Activated CD4-positive, alpha-beta T cell treated with anti-CD3 and anti-CD28 coated beads, Interleukin-2, amount 10 ng/mL, durations not matched to agents 24 days and 14 days (primary cell): ENCODE data around the gene ENHO. TPM values are rescaled to one million over a fixed set of nuclear protein-coding genes. Genes with fewer than 3 reads are reported as not detected.

Experiments used
- DNase-seq: peaks from one replicate; pipeline ENCODE4 v3.0.0; 2022
- H3K27ac Mint-ChIP-seq: one replicate; pipeline ENCODE4 v1.8.0; 2022; ENCODE audit warnings: mild to moderate bottlenecking, mixed read lengths
- H3K27me3 Mint-ChIP-seq: one replicate; pipeline ENCODE4 v1.8.0; 2022; ENCODE audit warnings: mixed read lengths
- H3K36me3 Mint-ChIP-seq: one replicate; pipeline ENCODE4 v1.8.0; 2022; ENCODE audit warnings: low read depth, mild to moderate bottlenecking, mixed read lengths
- H3K4me1 Mint-ChIP-seq: one replicate; pipeline ENCODE4 v1.8.0; 2021; ENCODE audit warnings: mixed read lengths
- H3K4me3 Mint-ChIP-seq: one replicate; pipeline ENCODE4 v1.8.0; 2022; ENCODE audit warnings: mild to moderate bottlenecking, moderate library complexity, mixed read lengths
- H3K9me3 Mint-ChIP-seq: one replicate; pipeline ENCODE4 v1.8.0; 2021; ENCODE audit warnings: mixed read lengths
- intact Hi-C: fragments of 100-400 bp; cut with micrococcal nuclease; formaldehyde crosslinking; loops from one replicate; pipeline ENCODE4 v1.15.1; 2023
- total RNA-seq: library from RNA; stranded (reverse); gene quantifications from 2 replicates; pipeline ENCODE4 v1.2.3, GENCODE V29; 2022

The ENHO gene
- total RNA-seq, result not detected in 2 replicates

GRCh38 chr9:34522971-34523797, at the start of gene ENHO:
Gene ENHO (minus strand): TSS chr9:34522990. CDS start chr9:34521695, 1,295 bp downstream.
- intact Hi-C loops, result loop anchor here (1.0 kb wide), 2 partner anchors 65 to 114 kb away; partner anchors contain the start of genes DNAI1, FAM219A and SIGMAR1
- DNase-seq, result peak; percentile 98
- H3K27ac Mint-ChIP-seq, result peak within 1 kb of the TSS; percentile 0
- H3K4me1 Mint-ChIP-seq, result peaks cover 11% of the 10 kb centered on the region
- no peaks in the 10 kb centered on the region for H3K9me3 Mint-ChIP-seq
- H3K36me3 Mint-ChIP-seq, result no peaks in the 10 kb centered on the region
- peaks cover 46% of the 10 kb centered on the region for H3K27me3 Mint-ChIP-seq
- H3K4me3 Mint-ChIP-seq, result peak within 1 kb of the TSS; percentile 66

GRCh38 chr9:34572092-34572491, 49.3 kb upstream of the ENHO start:
- no peaks in the 10 kb centered on the region for H3K36me3 Mint-ChIP-seq
- H3K9me3 Mint-ChIP-seq, result no peaks in the 10 kb centered on the region
- H3K27me3 Mint-ChIP-seq, result peaks cover 22% of the 10 kb centered on the region
- intact Hi-C loops, result no loop called here
- H3K4me3 Mint-ChIP-seq, result no peak overlapping the region
- no peak for DNase-seq
- no peaks in the 10 kb centered on the region for H3K4me1 Mint-ChIP-seq
- H3K27ac Mint-ChIP-seq, result no peak overlapping the region

- H3K9me3 Mint-ChIP-seq, result no peaks in the 10 kb centered on the region
- peaks cover 18% of the 10 kb centered on the region for H3K27me3 Mint-ChIP-seq
- no peak overlapping the region for H3K27ac Mint-ChIP-seq
- no peak for DNase-seq
- H3K4me1 Mint-ChIP-seq, result no peaks in the 10 kb centered on the region
- no peaks in the 10 kb centered on the region for H3K36me3 Mint-ChIP-seq
- H3K4me3 Mint-ChIP-seq, result no peak overlapping the region
- intact Hi-C loops, result no loop called here
Measured at GRCh38 chr9:34571481-34571810, 48.7 kb upstream of the ENHO start.

GRCh38 chr9:34570809-34571480, 48.2 kb upstream of the ENHO start:
- H3K36me3 Mint-ChIP-seq, result no peaks in the 10 kb centered on the region
- no peaks in the 10 kb centered on the region for H3K4me1 Mint-ChIP-seq
- peaks cover 13% of the 10 kb centered on the region for H3K27me3 Mint-ChIP-seq
- H3K27ac Mint-ChIP-seq, result no peak overlapping the region
- intact Hi-C loops, result no loop called here
- H3K4me3 Mint-ChIP-seq, result no peak overlapping the region
- no peak for DNase-seq
- H3K9me3 Mint-ChIP-seq, result no peaks in the 10 kb centered on the region

- H3K9me3 Mint-ChIP-seq, result no peaks in the 10 kb centered on the region
- no peaks in the 10 kb centered on the region for H3K36me3 Mint-ChIP-seq
- H3K27ac Mint-ChIP-seq, result no peak overlapping the region
- peaks cover 10% of the 10 kb centered on the region for H3K27me3 Mint-ChIP-seq
- DNase-seq, result no peak
- H3K4me1 Mint-ChIP-seq, result no peaks in the 10 kb centered on the region
- intact Hi-C loops, result no loop called here
- no peak overlapping the region for H3K4me3 Mint-ChIP-seq
Measured at GRCh38 chr9:34570376-34570775, 47.6 kb upstream of the ENHO start.

GRCh38 chr9:34568774-34569173, 46.0 kb upstream of the ENHO start:
- Mint-ChIP-seq H3K4me1 (no peaks in the 10 kb centered on the region), H3K27ac (no peak overlapping the region), H3K4me3 (no peak overlapping the region), H3K9me3 (no peaks in the 10 kb centered on the region), H3K36me3 (no peaks in the 10 kb centered on the region), H3K27me3 (peaks cover 6% of the 10 kb centered on the region)
- intact Hi-C loops, result no loop called here
- DNase-seq, result no peak

- H3K27ac Mint-ChIP-seq, result no peak overlapping the region
- DNase-seq, result no peak
- intact Hi-C loops, result no loop called here
- H3K9me3 Mint-ChIP-seq, result no peaks in the 10 kb centered on the region
- H3K36me3 Mint-ChIP-seq, result no peaks in the 10 kb centered on the region
- H3K4me1 Mint-ChIP-seq, result no peaks in the 10 kb centered on the region
- no peak overlapping the region for H3K4me3 Mint-ChIP-seq
- peaks cover 6% of the 10 kb centered on the region for H3K27me3 Mint-ChIP-seq
Measured at GRCh38 chr9:34568133-34568532, 45.3 kb upstream of the ENHO start.

GRCh38 chr9:34566972-34567371, 44.2 kb upstream of the ENHO start:
- H3K27ac Mint-ChIP-seq, result no peak overlapping the region
- H3K9me3 Mint-ChIP-seq, result no peaks in the 10 kb centered on the region
- DNase-seq, result no peak
- no peaks in the 10 kb centered on the region for H3K4me1 Mint-ChIP-seq
- peaks cover 9% of the 10 kb centered on the region for H3K27me3 Mint-ChIP-seq
- H3K4me3 Mint-ChIP-seq, result no peak overlapping the region
- intact Hi-C loops, result no loop called here
- no peaks in the 10 kb centered on the region for H3K36me3 Mint-ChIP-seq

GRCh38 chr9:34566322-34566721, 43.5 kb upstream of the ENHO start:
- no peak for DNase-seq
- H3K4me3 Mint-ChIP-seq, result no peak overlapping the region

GRCh38 chr9:34565856-34566255, 43.1 kb upstream of the ENHO start:
- no peak overlapping the region for H3K4me3 Mint-ChIP-seq
- no peaks in the 10 kb centered on the region for H3K4me1 Mint-ChIP-seq
- intact Hi-C loops, result no loop called here
- DNase-seq, result no peak
- no peaks in the 10 kb centered on the region for H3K9me3 Mint-ChIP-seq
- no peak overlapping the region for H3K27ac Mint-ChIP-seq
- H3K36me3 Mint-ChIP-seq, result no peaks in the 10 kb centered on the region
- peaks cover 11% of the 10 kb centered on the region for H3K27me3 Mint-ChIP-seq

More at GRCh38 chr9:34566322-34566721, 43.5 kb upstream of the ENHO start:
- Mint-ChIP-seq H3K27me3 (peaks cover 9% of the 10 kb centered on the region), H3K27ac (no peak overlapping the region), H3K4me1 (no peaks in the 10 kb centered on the region), H3K36me3 (no peaks in the 10 kb centered on the region), H3K9me3 (no peaks in the 10 kb centered on the region)
- intact Hi-C loops, result no loop called here

- Mint-ChIP-seq H3K27ac (no peak overlapping the region), H3K4me1 (peaks cover 3% of the 10 kb centered on the region), H3K36me3 (no peaks in the 10 kb centered on the region), H3K9me3 (no peaks in the 10 kb centered on the region), H3K4me3 (no peak overlapping the region), H3K27me3 (peaks cover 14% of the 10 kb centered on the region)
- no peak for DNase-seq
- intact Hi-C loops, result no loop called here
Measured at GRCh38 chr9:34564617-34565016, 41.8 kb upstream of the ENHO start.

- Mint-ChIP-seq H3K27me3 (peaks cover 14% of the 10 kb centered on the region), H3K4me1 (peaks cover 3% of the 10 kb centered on the region), H3K36me3 (no peaks in the 10 kb centered on the region), H3K27ac (no peak overlapping the region), H3K4me3 (no peak overlapping the region), H3K9me3 (no peaks in the 10 kb centered on the region)
- intact Hi-C loops, result no loop called here
- DNase-seq, result no peak
Measured at GRCh38 chr9:34563262-34563661, 40.5 kb upstream of the ENHO start.

- Mint-ChIP-seq H3K36me3 (no peaks in the 10 kb centered on the region), H3K27ac (no peak overlapping the region), H3K4me1 (peaks cover 3% of the 10 kb centered on the region), H3K27me3 (peaks cover 17% of the 10 kb centered on the region), H3K9me3 (no peaks in the 10 kb centered on the region), H3K4me3 (no peak overlapping the region)
- DNase-seq, result peak; percentile 67
- intact Hi-C loops, result no loop called here
Measured at GRCh38 chr9:34562135-34562745, 39.5 kb upstream of the ENHO start.

GRCh38 chr9:34560599-34561214, 37.9 kb upstream of the ENHO start:
- intact Hi-C loops, result no loop called here
- Mint-ChIP-seq H3K4me1 (peaks cover 3% of the 10 kb centered on the region), H3K27ac (no peak overlapping the region), H3K36me3 (no peaks in the 10 kb centered on the region), H3K27me3 (peaks cover 17% of the 10 kb centered on the region), H3K4me3 (no peak overlapping the region), H3K9me3 (no peaks in the 10 kb centered on the region)
- DNase-seq, result no peak
